Measurements from ENCODE around the gene TENM4.

GRCh38 chr11:78931891-78932290, 508.9 kb downstream of the TENM4 start:
- TF ChIP-seq IRF2 (CRISPR knock-in tag; IDR thresholded peaks at IDR 0.05; ENCODE audit: borderline replicate concordance, low read depth) (no peak), ATF3 (CRISPR knock-in tag; conservative IDR thresholded peaks at IDR 0.05) (no peak), CTCF (IDR thresholded peaks at IDR 0.05) (no peak), ZNF317 (CRISPR knock-in tag; IDR thresholded peaks at IDR 0.05; ENCODE audit: borderline replicate concordance, low read depth) (no peak), NR3C1 (CRISPR knock-in tag; conservative IDR thresholded peaks at IDR 0.05; ENCODE audit: low read depth) (no peak), ELF4 (CRISPR knock-in tag; IDR thresholded peaks at IDR 0.05; ENCODE audit: low read depth) (no peak), SP1 (CRISPR knock-in tag; conservative IDR thresholded peaks at IDR 0.05) (no peak)
- TF ChIP-seq, protein P1, sequence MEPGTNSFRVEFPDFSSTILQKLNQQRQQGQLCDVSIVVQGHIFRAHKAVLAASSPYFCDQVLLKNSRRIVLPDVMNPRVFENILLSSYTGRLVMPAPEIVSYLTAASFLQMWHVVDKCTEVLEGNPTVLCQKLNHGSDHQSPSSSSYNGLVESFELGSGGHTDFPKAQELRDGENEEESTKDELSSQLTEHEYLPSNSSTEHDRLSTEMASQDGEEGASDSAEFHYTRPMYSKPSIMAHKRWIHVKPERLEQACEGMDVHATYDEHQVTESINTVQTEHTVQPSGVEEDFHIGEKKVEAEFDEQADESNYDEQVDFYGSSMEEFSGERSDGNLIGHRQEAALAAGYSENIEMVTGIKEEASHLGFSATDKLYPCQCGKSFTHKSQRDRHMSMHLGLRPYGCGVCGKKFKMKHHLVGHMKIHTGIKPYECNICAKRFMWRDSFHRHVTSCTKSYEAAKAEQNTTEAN (CRISPR knock-in tag; IDR thresholded peaks at IDR 0.05) = no peak

Measured in WTC11 (cell line).